ENCODE results near the gene RPP25L.

The RPP25L gene

GRCh38 chr9:34637356-34638137 is 25.6 kb upstream of the RPP25L start, which contains the start of gene SIGMAR1:
SIGMAR1 (minus strand) TSS chr9:34637787; CDS start chr9:34637697, 90 bp downstream.
- peak; percentile 95 for DNase-seq (ENCODE audit: low read depth)

- DNase-seq (ENCODE audit: low read depth): no peak
Observed at GRCh38 chr9:34636791-34637355, 25.0 kb upstream of the RPP25L start.

GRCh38 chr9:34635556-34635955 is 23.7 kb upstream of the RPP25L start:
- DNase-seq (ENCODE audit: low read depth): no peak

GRCh38 chr9:34634551-34635248 is 22.8 kb upstream of the RPP25L start:
- no peak for DNase-seq (ENCODE audit: low read depth)

- peak; percentile 74 for DNase-seq (ENCODE audit: low read depth)
Observed at GRCh38 chr9:34633851-34634550, 22.1 kb upstream of the RPP25L start.

- no peak for DNase-seq (ENCODE audit: low read depth)
Observed at GRCh38 chr9:34633166-34633565, 21.3 kb upstream of the RPP25L start.

GRCh38 chr9:34630402-34631154 is 18.7 kb upstream of the RPP25L start:
- no peak for DNase-seq (ENCODE audit: low read depth)

GRCh38 chr9:34629491-34629808 is 17.6 kb upstream of the RPP25L start:
- no peak for DNase-seq (ENCODE audit: low read depth)

- DNase-seq (ENCODE audit: low read depth): no peak
Observed at GRCh38 chr9:34628656-34629490, 17.0 kb upstream of the RPP25L start, which contains the start of gene ARID3C. ARID3C (minus strand) TSS chr9:34629066; CDS start chr9:34628014, 1,052 bp downstream.

- no peak for DNase-seq (ENCODE audit: low read depth)
Observed at GRCh38 chr9:34627716-34628655, 16.1 kb upstream of the RPP25L start.

- no peak for DNase-seq (ENCODE audit: low read depth)
Observed at GRCh38 chr9:34625186-34625486, 13.2 kb upstream of the RPP25L start.

- no peak for DNase-seq (ENCODE audit: low read depth)
Observed at GRCh38 chr9:34624475-34625185, 12.7 kb upstream of the RPP25L start.

- DNase-seq (ENCODE audit: low read depth): no peak
Observed at GRCh38 chr9:34623374-34624235, 11.7 kb upstream of the RPP25L start.

- DNase-seq (ENCODE audit: low read depth): peak; percentile 80
Observed at GRCh38 chr9:34620061-34620994, 8.4 kb upstream of the RPP25L start, which contains the start of gene DCTN3. DCTN3 (minus strand) TSS chr9:34620495; CDS start chr9:34620464, 31 bp downstream.

GRCh38 chr9:34615132-34615531 is 3.2 kb upstream of the RPP25L start:
- DNase-seq (ENCODE audit: low read depth): no peak

- peak; percentile 61 for DNase-seq (ENCODE audit: low read depth)
Observed at GRCh38 chr9:34612788-34613390, 992 bp upstream of the RPP25L start.

Measured in activated T-cell treated with anti-CD3 and anti-CD28 coated beads for 1 hour (primary cell).